Measurements from ENCODE around the gene IRF3. TPM values are rescaled to one million over a fixed set of nuclear protein-coding genes. Genes with fewer than 3 reads are reported as not detected.
A peak's percentile ranks its signal among the peaks of the same experiment; 100 is the strongest.

Gene IRF3
- total and polyA plus RNA-seq, 10 of the 15 experiments (the other 5 are each of a cell fraction or from before 2014, with no cell fraction given), result 5.5 to 110 (median 63.4) TPM

DNA sequence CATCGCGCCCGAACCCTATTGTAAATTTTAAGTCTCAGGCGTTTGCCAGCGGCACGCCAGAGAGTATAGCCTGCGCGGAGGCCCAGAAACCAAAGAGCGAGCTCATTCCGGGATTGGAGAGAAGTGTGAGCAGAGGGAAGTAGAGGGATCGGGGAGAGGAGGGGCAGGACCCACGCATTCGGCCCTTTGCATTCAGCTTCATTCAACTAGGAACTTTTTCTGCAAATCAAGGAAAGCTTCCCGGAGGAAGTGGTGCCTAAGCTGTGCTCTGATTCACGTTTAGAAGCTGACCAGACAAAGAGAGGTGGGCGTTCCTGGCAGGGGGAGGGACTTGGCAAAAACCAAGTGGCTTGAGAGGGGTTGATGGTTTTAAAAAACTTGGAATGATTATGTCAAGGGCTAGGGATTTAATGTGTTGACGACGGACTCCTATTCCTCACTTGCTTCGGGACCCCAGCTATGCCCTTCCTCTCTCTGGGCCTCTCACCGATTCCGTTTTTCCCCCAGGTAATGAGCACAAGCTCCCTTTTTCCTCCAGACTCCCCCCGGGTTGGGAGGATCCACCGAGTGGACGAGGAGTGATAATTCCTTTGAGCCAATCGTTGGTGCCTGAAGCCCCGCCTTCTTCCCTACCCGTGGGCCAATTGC, 10.6 kb upstream of the IRF3 start:
- ATAC-seq (peak; percentile 19), DNase-seq (ENCODE audit: low read depth, low spot score) (peak; percentile 84), FAIRE-seq (peak; percentile 99)
- H3K9ac ChIP-seq (ENCODE audit: control insufficient read depth, insufficient read depth, low read length), result peak overlapping the region; percentile 91
- POLR2A ChIA-PET, result interaction anchor here (0.5 to 11.2 kb wide), 28 partner anchors 10 to 718 kb away, joined by 3 to 200 read pairs (median 4); partner anchors contain the start of genes AP2A1, BCL2L12, IRF3 and MED25
- CTCF ChIA-PET, result interaction anchor here (1.1 to 10.5 kb wide), 9 partner anchors 10 to 203 kb away, joined by 3 to 130 read pairs (median 5); partner anchors contain the start of genes BCL2L12, IRF3, PRR12 and RRAS
- RAD21 ChIA-PET (ENCODE audit: unreplicated experiment), result interaction anchor here (0.7 to 8.6 kb wide), 17 partner anchors 11 to 496 kb away, joined by 3 to 131 read pairs (median 4); partner anchors contain the start of genes AP2A1, BCL2L12, IRF3 and NOSIP
- peak overlapping the region; percentile 95 for H2AFZ ChIP-seq (ENCODE audit: control insufficient read depth, low read depth, low read length)
- peaks cover 10% of the 10 kb centered on the region for H4K20me1 ChIP-seq (ENCODE audit: control insufficient read depth, insufficient read depth)
- no TSS peak for BruUV-seq (replicated peaks)
- no peaks in the 10 kb centered on the region for H3K9me3 ChIP-seq (replicated peaks; ENCODE audit: control insufficient read depth, insufficient read depth, low read length)
- peaks cover 0 to 3% of the 10 kb centered on the region in 2 experiments; a peak in 3 of 4 replicates for H3K36me3 ChIP-seq (ENCODE audit: control insufficient read depth in 2 of 2, insufficient read depth in 2 of 2, low read length in 1 of 2)
- peak overlapping the region; percentile 99 for H3K27ac ChIP-seq (ENCODE audit: control insufficient read depth, insufficient read depth)
- no peaks in the 10 kb centered on the region for H3K27me3 ChIP-seq (replicated peaks in 1 of 2; ENCODE audit: control insufficient read depth in 2 of 2, insufficient read depth in 2 of 2, low read length in 1 of 2)
- SMC1A ChIA-PET (ENCODE audit: uncharacterized antibody, unreplicated experiment), result interaction anchor here (0.5 to 2.7 kb wide), 14 partner anchors 12 to 309 kb away, joined by 3 to 11 read pairs (median 3); partner anchors contain the start of genes FUZ, NOSIP, PRR12 and PRRG2
- WGBS (ENCODE audit: insufficient coverage, insufficient replicate concordance, low lambda C conversion rate, missing lambda C conversion rate), result under 1% methylated on average over 27 of the region's 27 CpGs
- peak overlapping the region; percentile 94 for H3K4me3 ChIP-seq
- H3K4me1 ChIP-seq (ENCODE audit: control insufficient read depth, insufficient read depth, low read length), result peaks cover 38% of the 10 kb centered on the region
- intact Hi-C loops (cut with micrococcal nuclease; ENCODE audit: unreplicated experiment), result loop anchor here (1.0 to 5.0 kb wide), 4 partner anchors 36 to 191 kb away; partner anchors contain the start of genes PNKP, RPS11 and RRAS
- peak overlapping the region; percentile 72 for H3K4me2 ChIP-seq (ENCODE audit: control insufficient read depth, insufficient read depth)
- peaks cover 41% of the 10 kb centered on the region for H3K79me2 ChIP-seq (ENCODE audit: control insufficient read depth, insufficient read depth, low read length)
- in situ Hi-C loops (cut with MboI), result no loop called here
- TF ChIP-seq EGR1 (IDR thresholded peaks at IDR 0.05; ENCODE audit: borderline replicate concordance in 1 of 2, low read depth in 2 of 2, low read length in 2 of 2) (no peak; a peak in 1 of 3 replicates), NFIC (IDR thresholded peaks at IDR 0.05; ENCODE audit: low read depth, low read length) (0 out of 2 replicates have a peak, but pooled peaks have one; percentile 23), POLR2AphosphoS2 (IDR thresholded peaks at IDR 0.05; ENCODE audit: low read depth, low read length) (peak; percentile 80; the same call in 1 of the 2 replicates), CREB1 (IDR thresholded peaks at IDR 0.05; ENCODE audit: low read depth) (no peak), BACH1 (IDR thresholded peaks at IDR 0.05; ENCODE audit: borderline replicate concordance) (no peak), ZNF274 (IDR thresholded peaks at IDR 0.05; ENCODE audit: insufficient read depth, insufficient read length) (no peak), BHLHE40 (IDR thresholded peaks at IDR 0.05; ENCODE audit: borderline replicate concordance in 1 of 2, low read depth in 2 of 2, low read length in 1 of 2) (peak; percentile 96 to 97), BCLAF1 (IDR thresholded peaks at IDR 0.05) (peak; percentile 96), ETV6 (conservative IDR thresholded peaks at IDR 0.05 in 1 of 2, IDR thresholded peaks at IDR 0.05 in 1 of 2; ENCODE audit: borderline replicate concordance in 1 of 2, low read depth in 1 of 2) (no peak), JUND (IDR thresholded peaks at IDR 0.05; ENCODE audit: low read depth, low read length) (peak; percentile 98), ZBED1 (IDR thresholded peaks at IDR 0.05; ENCODE audit: borderline replicate concordance) (0 out of 2 replicates have a peak, but pooled peaks have one; percentile 22), SREBF1 (IDR thresholded peaks at IDR 0.05; ENCODE audit: low read length) (peak; percentile 99), KLF5 (IDR thresholded peaks at IDR 0.05; ENCODE audit: partially characterized antibody) (peak; percentile 99), EED (IDR thresholded peaks at IDR 0.05; ENCODE audit: low read depth) (no peak), RUNX3 (IDR thresholded peaks at IDR 0.05; ENCODE audit: low read length) (peak; percentile 42; the same call in 1 of the 2 replicates), NBN (IDR thresholded peaks at IDR 0.05) (peak; percentile 97)
- TF ChIP-seq, protein P1, sequence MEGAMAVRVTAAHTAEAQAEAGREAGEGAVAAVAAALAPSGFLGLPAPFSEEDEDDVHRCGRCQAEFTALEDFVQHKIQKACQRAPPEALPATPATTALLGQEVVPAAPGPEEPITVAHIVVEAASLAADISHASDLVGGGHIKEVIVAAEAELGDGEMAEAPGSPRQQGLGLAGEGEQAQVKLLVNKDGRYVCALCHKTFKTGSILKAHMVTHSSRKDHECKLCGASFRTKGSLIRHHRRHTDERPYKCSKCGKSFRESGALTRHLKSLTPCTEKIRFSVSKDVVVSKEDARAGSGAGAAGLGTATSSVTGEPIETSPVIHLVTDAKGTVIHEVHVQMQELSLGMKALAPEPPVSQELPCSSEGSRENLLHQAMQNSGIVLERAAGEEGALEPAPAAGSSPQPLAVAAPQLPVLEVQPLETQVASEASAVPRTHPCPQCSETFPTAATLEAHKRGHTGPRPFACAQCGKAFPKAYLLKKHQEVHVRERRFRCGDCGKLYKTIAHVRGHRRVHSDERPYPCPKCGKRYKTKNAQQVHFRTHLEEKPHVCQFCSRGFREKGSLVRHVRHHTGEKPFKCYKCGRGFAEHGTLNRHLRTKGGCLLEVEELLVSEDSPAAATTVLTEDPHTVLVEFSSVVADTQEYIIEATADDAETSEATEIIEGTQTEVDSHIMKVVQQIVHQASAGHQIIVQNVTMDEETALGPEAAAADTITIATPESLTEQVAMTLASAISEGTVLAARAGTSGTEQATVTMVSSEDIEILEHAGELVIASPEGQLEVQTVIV (IDR thresholded peaks at IDR 0.05; ENCODE audit: borderline replicate concordance, partially characterized antibody), result peak; percentile 93
